GM19324 (cell line): ENCODE data around the gene TUBA3C.
"Not testable (repeated sequence)": the region's sequence is repeated elsewhere in the genome, so short reads cannot be mapped to it uniquely, and the experiment has no call there.

ENCODE experiments used
- ATAC-seq: cut with Tn5 transposase; IDR thresholded peaks from one replicate; pipeline ENCODE4 v1.9.1; 2021; ENCODE audit warnings: mild to moderate bottlenecking, moderate library complexity; ENCODE audit not compliant: unreplicated experiment, low FRiP score

The TUBA3C gene

DNA sequence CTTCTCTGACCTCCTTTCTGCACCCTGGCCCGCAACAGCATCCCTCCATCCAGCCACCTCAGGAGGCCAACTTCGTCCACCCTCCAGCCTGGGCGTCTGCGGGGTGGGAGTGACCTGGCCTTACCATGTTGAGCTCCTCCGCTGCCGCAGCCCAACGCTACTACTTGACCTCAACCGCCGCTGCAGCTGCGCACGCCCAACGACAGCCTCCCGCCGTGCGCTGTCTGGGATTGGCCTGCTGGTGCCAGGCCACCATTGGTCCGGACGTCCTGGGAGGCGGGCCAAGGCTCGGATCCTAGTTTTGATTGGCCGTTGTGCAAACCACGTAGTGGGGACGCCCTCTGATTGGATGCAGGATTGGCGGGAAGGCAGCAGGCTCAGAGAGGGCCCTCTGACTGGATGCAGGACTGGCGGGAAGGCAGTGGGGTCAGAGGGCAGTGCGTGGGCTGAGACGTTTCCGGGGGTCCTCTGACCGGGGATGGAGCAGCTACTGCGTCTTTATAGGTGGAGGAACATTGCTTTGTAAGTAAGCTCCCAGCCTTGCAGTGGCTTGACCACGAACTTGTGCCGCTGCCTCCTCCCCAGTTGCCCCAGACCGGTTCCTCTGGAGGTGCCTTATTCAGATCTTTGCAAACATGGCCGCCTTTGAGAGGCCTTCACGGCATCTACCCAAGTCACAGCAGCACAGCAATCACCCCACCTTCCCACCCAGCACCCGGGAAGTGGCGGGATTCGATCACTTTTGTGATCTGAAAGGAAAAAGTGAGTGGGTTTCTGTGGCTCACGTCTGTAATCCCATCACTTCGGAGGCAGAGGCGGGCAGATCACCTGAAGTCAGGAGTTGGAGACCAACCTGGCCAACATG lies at the start of gene TUBA3C:
TSS of gene TUBA3C (minus strand) at position 204 of the 865 bp plus-strand sequence. CDS start at position 127, 77 bp downstream.
- no peak for ATAC-seq

DNA sequence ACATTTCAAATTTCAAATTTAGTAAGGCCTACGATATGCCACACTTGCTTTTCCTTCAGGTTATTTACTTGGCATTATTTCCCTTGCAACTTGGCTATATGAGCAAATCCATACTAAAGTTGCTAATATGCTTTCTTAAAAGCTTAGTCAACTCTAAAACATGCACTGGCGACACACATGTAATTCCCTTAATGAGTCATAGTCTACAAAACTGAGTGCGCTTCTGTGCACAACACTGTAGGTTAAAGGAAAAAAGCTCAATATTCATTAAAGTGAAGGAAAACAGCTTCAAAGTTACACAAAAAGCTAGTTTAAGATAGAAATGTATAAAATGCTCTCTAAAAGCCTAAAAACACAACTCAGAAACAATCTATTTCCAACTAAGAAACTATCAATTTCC lies 25.8 kb upstream of the TUBA3C start:
- not testable (repeated sequence) for ATAC-seq

GRCh38 chr13:19192622-19193021 lies 11.0 kb upstream of the TUBA3C start:
- not testable (repeated sequence) for ATAC-seq

DNA sequence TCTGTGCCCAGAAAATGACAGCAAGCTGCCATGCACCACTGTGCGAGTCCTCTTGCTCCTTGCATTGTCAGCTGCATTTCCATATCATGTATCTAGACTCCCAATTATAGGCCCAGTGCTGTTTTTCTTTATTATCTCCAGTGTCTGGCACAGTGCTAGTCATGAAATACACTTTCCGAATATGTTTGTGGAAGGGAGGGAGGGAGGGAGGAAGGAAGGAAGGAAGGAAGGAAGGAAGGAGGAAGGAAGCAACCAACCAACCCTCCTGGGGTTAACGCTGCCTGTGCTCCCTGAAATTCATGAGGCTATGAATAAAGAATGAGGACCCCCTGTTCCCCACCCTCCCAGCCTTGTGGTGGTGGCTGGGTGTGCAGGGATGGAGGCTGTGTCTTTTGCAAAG lies 8.3 kb upstream of the TUBA3C start:
- ATAC-seq, result not testable (repeated sequence)

- not testable (repeated sequence) for ATAC-seq
These were observed 7.7 kb upstream of the TUBA3C start for GRCh38 chr13:19189368-19189767.

- ATAC-seq, result no peak
These were observed 4.4 kb upstream of the TUBA3C start for GRCh38 chr13:19185865-19186645.

GRCh38 chr13:19185086-19185864 lies 3.7 kb upstream of the TUBA3C start:
- ATAC-seq, result no peak

DNA sequence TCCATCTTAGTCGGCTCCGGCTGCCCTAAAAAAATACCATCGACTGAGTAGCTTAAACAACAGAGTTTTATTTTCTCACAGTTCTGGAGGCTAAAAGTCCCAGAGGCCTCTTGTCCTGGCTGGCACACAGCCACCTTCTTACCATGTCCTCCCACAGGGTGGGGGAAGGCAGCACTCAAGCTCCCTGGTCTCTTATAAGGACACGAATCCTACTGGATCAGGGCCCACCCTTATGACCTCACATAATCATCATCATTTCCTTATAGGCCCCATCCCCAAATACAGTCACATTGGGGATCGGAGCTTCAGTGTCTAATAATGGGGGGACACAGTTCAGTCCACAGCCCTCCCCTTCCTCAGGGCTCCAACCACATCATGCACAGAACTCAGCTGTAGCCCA lies 2.6 kb upstream of the TUBA3C start:
- ATAC-seq, result no peak

DNA sequence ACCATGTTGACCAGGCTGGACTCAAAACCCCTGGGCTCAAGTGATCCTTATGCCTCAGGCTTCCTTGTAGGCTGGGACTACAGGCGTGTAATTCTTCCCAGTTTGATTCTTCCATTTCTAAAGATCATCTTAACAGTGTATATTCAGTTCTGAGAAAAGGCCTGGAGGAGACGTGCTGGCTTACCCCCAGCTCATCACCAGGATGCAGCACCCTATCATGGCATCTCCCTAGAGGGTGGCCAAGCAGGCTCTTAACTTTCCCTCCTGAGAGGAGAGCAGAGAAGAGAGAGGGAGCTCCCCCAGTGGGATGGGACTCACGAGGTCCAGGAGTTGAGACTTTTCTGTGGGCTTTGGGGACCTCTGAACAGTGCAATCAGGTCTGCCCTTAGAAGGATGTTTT lies 2.1 kb upstream of the TUBA3C start:
- ATAC-seq, result no peak

GRCh38 chr13:19182536-19182935 lies 912 bp upstream of the TUBA3C start:
- no peak for ATAC-seq

DNA sequence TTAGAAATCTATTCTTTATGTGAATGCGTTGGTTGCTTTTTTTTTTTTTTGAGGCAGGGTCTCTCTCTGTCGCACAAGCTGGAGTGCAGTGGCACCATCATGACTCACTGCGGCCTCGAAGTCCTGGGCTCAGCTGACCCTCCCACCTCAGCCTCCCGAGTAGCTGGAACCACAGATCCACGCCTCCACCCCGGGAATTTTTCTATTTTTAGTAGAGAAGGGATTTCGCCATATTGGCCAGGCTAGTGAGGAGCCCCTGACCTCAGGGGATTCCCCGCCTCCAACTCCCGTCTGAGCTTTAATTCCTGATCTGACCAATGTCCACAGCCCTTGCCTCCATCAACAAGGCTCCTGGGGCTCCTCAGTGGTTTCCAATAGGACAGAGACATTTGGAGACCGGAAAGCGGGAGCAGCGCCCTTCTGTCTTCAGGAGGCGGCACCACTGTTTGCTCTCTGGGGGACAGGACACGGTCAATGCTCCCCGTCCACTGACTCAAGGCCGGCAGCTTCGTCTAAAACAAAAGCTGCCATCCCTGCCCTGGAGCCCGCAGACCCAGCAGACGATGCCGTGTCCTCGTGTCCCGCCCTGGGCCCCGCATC lies 503 bp downstream of the TUBA3C start:
- ATAC-seq, result no peak

DNA sequence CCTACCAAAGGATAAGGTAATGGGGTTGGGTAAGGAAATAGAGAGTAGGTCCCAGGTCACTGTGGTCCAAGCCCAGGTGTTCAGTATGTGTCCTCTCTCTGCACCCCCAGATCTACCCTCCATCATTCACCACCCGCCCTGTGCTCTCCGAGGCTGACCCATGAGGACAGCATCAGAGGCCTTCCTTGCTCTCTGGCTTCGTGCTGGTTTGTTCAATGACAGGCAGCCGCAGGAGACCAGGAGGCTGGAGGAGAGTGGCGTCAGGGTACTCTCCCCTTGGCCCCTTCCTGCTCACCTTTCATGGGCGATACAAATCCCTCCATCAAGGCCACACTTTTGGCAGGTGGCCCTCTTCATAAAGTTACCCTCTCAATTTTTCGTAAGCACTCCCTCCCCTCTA lies 1.7 kb downstream of the TUBA3C start:
- ATAC-seq, result no peak

DNA sequence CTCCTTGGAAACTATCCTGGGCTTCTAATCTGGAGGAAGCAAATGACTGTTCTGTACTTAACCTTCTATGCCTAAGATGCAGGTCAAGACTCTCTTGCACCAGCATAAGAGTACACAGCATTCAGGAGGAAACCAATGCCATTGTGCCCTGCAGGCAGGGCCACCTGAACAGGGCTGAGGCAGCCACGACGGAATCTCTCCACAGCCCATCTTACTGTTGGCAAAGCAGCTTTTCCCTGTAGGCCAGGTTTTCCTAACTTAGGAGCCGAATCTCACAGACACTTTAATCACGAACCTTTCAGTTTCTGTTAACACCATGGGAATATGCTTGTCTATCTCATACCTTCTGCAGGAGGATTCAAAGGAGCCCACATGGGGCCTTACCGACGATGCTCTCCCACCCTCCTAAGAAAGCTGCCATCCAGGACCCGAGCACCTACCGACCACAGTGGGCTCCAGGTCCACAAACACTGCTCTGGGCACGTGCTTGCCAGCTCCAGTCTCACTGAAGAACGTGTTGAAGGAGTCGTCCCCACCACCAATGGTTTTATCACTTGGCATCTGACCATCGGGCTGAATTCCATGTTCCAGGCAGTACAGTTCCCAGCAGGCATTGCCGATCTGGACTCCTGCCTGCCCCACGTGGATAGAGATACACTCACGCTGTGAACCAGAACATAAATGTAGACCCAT lies 2.6 kb downstream of the TUBA3C start:
- no peak for ATAC-seq

GRCh38 chr13:19176981-19177776 lies 4.4 kb downstream of the TUBA3C start:
- not testable (repeated sequence) for ATAC-seq

GRCh38 chr13:19173752-19174151 lies 7.9 kb downstream of the TUBA3C start:
- no peak for ATAC-seq

- no peak for ATAC-seq
These were observed 9.0 kb downstream of the TUBA3C start for GRCh38 chr13:19172647-19173030.

DNA sequence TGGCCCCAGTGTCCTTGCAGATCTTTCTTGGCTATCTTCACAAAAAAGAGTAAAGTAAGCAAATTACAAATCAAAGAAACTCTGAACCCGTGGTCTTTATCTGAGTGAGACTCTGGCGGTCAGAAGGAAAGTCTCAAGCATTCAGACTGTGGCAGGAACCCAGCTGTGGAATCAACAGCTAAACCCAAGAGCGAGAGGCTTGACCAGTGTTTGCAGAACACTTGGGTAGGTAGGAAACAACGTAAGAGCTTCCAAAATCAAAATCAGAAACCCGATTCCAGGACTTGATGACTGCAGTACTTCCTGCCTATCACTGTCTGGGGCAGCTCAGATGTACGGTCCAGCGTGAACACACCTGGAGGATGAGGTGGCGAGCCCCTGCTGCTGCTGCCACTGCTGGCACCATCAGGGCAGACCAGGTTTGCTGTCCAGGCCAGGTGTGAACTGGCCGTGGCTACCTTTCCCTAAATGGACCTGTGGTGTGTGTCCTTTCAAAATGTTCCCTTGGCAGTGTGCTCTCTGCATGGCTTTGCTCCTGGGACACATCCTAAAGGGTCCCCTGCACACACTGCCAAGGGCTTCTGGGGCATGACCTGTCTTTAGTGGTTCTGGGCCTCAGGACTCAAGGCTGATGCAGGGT lies 9.5 kb downstream of the TUBA3C start:
- ATAC-seq, result no peak

DNA sequence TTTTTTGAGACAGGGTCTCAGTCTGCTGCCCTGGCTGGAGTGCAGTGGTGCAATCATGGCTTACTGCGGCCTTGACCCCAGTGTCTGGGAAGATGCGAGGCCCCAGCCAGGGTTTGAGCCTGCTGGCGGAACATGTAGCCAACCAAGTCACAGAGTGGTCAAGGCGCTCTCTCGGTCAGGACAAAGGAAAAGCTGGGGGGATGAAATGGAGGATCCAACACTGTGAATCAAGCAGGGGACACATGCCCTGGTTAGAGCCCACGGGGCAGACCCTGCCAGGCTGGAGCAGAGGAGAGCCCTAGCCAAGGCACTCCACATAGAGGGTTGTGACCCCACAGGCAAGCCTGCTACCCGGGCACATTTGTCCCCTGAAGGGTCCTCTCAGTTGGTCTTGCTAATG lies 10.1 kb downstream of the TUBA3C start:
- no peak for ATAC-seq

- ATAC-seq, result no peak
These were observed 11.6 kb downstream of the TUBA3C start for GRCh38 chr13:19169991-19170390.
